HG02610 (cell line): Measurements from ENCODE around the gene PCGF2.
"Not testable (repeated sequence)": the region's sequence is repeated elsewhere in the genome, so short reads cannot be mapped to it uniquely, and the experiment has no call there.

Source experiments
- ATAC-seq: cut with Tn5 transposase; IDR thresholded peaks from one replicate; pipeline ENCODE4 v1.9.1; 2021; ENCODE audit warnings: mild to moderate bottlenecking, moderate library complexity; ENCODE audit not compliant: unreplicated experiment

PCGF2 gene

DNA sequence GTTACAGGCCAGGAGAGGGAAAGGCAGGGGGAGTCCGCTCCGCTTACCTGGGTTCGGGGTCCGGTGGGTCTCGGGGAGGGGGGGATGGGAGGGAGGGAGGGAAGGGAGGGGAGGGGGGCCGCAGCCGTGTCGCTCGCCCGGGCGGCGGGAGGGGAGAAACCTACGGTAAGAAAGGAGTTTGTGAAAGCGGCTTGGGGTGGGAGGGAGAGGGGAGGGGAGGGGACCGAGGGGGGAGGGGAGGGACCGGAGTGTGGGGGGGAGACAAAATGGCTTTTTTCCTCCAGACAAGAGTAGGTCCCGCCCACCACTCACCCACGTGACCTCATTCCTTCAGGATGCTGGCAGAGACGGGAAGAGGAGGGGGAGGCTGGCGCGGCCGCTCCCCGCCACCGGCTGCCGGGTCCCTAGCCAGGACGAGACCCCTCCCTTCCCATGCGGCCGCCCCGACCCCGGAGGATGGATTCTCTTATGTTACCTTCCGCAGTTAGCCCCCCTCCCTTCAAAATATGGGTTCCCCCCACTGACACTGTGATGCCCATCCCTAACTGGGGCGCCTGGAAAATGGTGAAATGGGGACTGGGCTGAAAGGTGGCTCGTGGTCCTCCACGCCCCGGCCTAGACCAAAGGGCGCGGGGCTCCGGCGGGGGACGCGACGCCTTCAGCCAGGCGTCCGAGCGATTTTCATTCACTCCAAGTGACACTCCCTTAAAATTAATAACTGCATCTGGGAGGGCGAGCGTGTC, at the start of gene PCGF2:
PCGF2 (minus strand) TSS at position 188 of the 743 bp plus-strand sequence. CDS start 7,934 bp downstream, outside the sequence.
- ATAC-seq: no peak

DNA sequence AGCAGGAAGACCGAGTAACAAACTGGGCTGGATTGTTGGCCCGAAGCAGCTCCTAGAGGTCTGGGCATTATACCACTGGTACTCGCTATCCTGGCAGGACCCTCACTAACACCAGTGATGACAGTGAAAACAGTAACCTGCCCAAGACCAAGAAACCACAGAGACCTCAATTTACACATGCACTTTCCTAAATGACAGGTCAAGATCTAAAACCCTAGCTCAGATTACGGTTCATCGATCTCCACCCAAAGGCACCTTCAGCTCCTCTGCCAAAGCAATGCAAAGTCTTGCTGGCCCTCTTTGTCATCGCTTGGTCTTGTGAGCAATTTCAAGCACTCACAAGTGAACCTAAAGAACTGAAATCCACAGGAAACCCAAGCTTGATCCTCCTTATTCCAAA, 49.7 kb upstream of the PCGF2 start:
- no peak for ATAC-seq

DNA sequence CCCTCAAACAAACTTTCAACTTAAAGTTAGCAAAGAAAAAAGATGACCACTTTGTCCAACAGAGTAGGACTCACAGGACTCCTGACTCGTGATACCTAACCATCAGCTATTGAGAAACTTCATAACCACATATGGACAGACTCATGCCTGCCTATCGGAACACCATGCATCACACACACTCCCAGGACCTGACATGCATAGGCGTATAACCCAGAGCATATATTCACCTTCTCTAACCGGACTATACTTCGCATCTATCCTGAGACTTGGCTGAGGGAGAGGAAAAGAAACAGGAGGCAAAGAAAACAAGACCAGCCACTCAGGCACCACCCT, 49.0 kb upstream of the PCGF2 start:
- no peak for ATAC-seq

DNA sequence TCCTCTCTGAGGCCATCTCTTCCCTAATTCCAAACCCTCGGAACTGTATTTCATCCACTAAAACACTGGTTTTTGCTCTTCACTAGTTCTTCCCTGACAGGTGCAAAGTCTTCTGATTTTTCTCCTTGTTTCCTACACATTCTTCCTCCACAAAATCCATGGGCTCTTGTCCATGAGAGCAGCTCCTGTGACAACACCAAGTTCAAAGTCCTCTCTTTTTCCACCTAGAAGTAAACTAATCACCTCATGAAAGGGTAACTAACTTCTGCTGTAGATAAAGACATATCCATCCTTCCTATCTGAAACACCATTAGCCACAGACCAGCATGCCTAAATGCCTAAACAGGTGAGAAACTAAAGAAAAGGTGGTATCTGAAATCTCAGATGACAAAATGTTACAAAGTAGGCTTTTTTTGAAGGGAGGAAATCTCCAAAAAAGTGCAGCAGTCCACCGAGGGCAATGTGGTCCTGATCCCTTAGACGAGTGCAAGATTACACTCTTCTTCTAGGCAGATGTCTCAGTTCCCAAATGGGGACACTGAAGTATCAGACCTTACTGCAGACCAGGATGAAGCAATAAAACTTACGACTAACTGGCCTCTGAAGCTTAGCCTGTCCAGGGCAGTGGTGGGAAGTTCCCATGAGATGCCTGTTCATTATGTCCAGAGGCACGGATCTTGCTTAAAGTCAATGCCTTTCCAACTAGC, 48.5 kb upstream of the PCGF2 start:
- ATAC-seq: no peak

DNA sequence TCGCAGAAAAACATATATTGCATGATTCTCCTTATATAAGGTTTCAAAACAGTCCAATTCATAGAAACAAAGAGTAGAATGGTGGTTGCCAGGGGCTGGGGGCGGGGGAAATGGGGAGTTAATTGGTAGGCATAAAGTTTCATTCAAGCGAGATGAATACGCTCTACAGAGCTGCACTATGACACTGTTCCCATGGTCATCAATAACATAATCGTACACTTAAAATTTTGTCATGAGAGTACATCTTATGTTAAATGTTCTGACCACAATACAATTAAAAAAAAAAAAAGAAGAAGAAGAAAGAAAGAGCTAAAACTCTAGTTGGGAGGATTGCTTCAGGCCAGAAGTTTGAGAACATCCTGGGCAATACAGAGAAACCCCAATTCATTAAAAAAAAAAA, 46.1 kb upstream of the PCGF2 start:
- ATAC-seq: no peak

DNA sequence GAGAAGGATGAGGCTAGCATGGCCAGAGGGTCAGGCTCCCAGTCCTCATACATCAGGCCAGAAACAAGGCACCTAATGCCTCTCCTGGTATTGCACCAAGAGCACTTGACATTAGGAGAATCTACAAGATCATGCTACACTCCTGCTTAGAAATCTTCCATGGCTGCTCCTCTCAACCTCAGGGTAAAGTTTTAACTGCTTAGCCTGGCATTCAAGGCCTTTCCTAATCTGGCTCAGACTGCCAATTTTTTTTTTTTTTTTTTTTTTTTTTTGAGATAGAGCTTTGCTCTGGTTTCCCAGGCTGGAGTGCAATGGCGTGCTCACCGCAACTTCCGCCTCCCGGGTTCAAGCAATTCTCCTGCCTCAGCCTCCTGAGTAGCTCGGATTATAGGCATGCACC, 43.0 kb upstream of the PCGF2 start:
- no peak for ATAC-seq

DNA sequence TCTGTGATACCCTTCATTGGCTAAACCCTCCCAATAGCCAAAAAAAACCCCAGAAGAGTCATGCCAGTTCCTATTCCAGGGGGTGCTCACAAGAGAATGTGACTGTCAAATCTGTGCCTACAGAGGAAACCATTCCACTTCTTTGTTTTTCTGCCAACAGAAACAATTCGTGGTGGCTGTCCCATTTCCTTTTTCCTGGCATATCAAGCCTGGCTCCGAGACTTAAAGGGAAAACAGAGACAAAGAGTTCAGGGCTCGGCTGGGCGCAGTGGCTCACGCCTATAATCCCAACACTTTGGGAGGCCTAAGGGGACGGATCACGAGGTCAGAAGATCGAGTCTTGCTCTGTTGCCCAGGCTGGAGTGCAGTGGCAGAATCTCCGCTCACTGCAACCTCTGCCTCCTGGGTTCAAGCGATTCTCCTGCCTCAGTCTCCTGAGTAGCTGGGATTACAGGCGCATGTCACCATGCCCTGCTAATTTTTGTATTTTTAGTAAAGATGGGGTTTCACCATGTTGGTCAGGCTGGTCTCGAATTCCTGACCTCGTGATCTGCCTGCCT, 42.1 kb upstream of the PCGF2 start:
- ATAC-seq: not testable (repeated sequence)

DNA sequence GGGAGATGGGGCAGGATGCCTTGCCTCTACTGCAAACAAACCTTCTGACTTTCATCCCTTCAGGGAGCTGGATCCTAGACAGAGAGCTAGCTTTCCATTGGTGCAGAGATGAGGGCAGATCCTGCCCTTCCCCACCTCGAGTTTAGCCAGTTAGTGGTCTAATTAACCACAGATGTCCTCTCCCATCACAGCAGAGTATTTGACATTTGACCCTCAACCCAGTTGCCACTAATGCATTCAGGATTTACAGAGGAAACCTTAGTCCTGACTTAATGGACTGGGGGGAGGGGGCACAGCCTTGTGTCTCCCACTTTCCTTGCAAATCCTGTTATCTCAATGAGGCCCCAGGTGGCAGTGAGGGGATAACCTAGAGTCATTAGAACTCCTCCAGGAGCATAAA, 41.0 kb upstream of the PCGF2 start:
- ATAC-seq: no peak

DNA sequence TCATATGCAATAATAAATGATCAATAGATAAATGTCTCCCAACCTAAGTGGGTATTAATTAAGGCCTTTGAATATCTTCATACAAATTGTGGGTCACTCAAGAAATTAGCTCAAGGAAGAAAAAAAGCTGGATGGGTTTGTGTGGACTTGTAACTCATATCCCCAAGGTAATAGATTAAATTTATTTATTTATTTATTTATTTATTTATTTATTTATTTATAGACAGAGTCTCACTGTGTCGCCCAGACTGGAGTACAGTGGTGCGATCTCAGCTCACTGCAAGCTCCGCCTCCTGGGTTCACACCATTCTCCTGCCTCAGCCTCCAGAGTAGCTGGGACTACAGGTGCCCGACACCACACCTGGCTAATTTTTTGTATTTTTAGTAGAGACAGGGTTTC, 39.9 kb upstream of the PCGF2 start:
- not testable (repeated sequence) for ATAC-seq

DNA sequence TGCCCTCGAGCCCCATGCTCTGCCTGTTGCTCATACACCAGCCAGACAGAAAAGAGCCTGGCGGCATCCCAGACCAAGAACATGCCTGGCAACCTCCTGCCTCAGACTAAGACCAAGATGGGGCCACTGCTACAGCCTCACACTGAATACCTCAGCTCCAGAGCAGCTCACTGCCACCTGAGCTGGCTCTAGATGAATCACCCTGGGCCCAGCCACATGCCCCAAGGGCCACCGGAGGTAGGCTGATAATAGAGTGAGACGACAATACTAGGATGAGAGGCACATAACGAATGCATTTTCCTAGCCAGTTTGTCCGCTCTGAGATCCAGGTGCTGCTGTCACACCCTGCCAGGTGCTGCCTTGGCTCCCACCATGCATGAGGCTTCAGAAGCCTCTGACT, 38.2 kb upstream of the PCGF2 start:
- no peak for ATAC-seq

DNA sequence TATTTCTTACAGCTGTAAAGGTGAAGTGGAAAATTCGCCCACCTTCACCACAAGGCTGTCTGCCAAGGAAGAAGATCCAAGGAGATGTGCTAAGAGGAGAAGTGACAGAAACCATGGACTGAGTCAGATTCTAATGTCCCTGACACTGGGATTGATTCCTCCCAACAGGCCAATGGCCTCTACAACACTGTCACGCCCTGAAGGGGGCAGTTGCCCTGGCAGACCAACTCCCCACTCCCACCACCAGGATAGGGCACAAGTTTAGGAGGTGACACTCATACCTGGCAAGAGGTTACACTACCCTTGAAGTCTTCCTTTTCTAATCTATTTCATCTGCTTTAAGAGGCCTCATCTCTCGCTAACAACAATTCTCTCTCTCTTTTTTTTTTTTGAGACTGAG, 35.1 kb upstream of the PCGF2 start:
- ATAC-seq: no peak

DNA sequence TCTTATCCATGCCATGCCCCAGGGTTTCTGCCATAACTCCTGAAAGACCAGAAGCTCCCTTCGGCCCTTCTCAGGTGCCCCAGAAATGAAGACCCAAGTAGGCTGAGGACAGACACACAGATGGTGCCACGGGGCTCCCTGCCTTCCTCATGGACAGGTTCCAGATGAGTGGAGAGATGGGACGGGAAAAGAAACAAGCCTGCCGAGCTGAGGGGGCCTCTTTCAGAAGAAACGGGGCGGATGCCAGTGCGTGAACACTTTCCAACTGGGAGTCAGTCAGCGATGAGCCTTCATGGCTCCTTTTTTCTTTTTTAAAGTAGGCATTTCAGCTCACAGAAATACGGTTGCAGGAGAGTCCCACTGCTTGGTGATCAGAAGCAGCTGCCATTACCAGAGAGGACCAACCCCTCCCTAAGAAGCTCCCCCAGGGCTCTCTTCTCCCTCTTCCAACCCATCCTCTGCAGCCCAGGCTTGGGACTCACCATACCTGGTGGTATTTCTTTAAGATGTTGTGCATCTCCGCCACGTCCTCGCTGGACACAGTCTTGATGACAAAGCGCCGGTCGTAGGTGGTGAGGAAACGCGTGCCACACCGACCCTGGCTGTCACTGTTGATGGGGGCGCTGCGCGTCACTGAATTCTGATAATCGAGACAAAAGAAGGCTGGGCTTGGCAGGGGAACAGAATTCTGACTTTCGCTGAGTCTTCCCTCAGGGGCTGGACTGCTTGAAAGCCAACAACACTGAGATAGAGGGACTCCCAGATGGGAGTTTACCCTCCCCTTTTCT, 32.0 kb upstream of the PCGF2 start:
- ATAC-seq: no peak

DNA sequence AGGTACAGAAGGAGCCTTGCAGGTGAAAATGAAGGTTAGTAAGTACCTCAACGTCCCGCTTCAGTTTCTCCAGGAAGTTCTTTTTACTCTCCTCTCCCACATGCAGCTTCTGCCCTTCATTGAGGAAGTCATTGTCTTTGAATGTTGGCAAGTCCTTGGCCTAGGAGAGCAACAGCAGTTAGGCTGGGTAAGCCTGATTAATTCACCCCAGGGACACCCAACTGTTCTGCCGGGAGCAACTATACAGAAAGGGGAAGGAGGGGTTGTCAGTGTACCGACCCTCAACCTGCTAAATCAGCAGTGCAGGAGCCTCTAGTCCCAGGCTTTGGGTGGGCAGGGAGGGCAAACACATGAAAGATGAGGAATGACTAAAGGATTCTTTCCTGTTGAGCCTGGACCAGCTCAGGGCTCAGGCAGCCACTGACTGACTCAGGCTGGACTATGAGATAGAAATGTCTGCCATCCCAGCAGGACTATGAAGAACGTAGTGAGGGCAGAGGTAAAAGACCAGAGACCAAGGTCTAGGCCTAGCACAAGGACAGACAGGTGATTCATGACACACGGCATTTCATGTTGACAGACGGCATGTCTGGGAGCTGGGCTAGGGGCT, 29.6 kb upstream of the PCGF2 start:
- ATAC-seq: no peak

DNA sequence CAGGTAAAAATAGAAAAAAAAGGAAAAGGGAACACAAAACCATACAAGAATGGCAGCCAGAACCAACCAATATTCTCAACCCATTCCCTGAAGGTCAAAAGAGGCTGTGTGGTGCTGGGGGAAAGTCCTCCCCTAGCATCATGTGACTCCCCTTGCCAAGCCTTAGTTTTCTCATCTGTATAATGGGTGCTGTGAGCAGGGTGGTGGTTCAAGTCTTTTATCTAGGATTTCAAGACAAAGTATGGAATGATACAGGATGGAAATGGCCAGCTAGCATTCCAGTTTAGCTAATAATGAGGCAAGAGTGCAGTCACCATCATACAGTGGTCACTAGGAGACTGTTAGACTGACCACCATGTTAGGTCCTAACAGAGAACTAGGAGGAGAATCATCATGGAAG, 25.1 kb upstream of the PCGF2 start:
- no peak for ATAC-seq

DNA sequence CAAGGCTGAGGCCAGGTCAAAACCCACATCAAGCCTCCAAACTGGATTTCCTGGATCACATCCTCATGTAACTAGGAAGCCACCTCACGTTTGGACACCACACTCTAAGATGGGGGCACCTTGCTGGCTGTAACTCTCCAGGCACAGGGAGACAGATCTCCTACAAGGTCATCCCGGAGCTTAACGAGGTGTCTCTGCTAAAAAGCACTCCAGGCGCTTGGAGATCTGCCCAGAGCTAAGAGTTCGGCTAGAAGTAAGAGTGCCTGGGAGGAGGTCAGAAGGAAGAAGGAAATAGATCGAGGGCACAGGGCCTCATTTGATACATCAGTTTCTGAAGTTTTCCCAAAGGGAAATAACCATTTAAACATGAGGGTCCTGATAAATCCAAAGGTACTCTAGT, 20.3 kb upstream of the PCGF2 start:
- no peak for ATAC-seq

DNA sequence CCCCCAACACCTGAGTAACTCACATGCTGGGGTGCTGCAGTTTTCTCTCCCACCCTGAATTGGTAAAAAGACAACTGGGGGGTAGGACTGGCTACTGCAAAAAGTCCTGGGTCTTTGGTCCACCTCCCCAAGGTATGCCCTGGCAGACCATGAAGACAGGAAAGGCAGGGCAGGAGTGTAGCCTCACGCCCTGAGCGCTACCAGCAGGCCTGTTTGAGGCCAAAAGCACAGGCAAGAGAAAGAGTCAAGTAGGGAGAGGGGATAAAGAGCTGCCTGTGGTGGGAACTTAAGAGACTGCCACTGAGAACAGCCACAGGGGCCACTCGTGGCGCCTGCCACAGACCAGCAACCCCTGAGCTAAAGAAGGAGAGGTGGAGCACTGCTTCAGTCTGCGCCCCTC, 18.2 kb upstream of the PCGF2 start:
- ATAC-seq: no peak

DNA sequence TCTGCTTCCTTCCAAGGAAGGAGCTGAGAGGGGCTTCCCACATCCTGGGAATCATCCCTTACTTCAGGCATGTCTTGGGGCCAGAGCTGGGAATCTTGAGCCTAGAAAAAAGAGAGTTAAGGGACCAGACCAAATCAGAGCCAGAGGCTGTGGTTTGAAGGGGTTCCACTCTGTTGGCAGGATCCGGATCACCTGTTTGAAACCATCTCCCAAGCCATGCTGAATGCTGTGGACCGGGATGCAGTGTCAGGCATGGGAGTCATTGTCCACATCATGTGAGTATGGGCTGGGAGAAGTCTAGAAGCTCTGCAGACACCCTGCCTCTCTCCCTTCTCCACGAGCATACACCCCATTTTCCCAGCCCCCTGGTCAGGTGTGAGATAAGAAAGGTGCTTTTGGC, 14.1 kb upstream of the PCGF2 start:
- ATAC-seq: no peak

DNA sequence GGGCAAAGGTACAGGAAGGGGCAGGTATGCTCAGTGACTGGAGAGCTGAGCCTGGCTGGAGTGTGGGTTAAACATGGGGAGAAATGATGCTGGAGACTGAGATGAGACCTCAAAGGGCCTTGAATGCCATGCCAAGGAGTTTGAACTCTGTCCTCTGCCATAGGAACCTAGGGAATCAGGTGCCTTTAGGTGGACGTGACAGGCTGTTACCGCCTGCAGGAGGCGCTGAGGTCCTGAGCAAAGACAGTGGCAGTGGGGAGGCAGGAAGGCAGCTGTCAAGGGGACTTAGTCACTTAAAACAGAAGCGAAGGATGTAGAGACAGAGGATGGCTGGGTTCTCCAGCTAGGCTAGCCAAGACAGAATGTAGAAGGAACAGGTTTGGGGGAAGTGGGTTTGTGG, 13.5 kb upstream of the PCGF2 start:
- ATAC-seq: no peak

DNA sequence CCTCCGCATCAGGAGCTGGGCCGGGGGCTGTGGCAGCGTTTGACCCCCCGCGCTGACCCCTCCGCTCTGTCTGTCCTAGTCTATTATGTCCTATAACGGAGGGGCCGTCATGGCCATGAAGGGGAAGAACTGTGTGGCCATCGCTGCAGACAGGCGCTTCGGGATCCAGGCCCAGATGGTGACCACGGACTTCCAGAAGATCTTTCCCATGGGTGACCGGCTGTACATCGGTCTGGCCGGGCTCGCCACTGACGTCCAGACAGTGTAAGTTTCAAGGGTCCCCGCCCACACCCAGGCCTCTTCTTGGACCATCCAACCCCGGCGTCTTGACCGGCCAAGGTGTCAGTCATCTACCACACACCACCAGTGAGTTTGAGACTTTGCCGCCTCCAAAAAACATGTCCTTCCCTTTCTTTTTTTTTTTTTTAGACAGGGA, 5.0 kb upstream of the PCGF2 start:
- no peak for ATAC-seq

DNA sequence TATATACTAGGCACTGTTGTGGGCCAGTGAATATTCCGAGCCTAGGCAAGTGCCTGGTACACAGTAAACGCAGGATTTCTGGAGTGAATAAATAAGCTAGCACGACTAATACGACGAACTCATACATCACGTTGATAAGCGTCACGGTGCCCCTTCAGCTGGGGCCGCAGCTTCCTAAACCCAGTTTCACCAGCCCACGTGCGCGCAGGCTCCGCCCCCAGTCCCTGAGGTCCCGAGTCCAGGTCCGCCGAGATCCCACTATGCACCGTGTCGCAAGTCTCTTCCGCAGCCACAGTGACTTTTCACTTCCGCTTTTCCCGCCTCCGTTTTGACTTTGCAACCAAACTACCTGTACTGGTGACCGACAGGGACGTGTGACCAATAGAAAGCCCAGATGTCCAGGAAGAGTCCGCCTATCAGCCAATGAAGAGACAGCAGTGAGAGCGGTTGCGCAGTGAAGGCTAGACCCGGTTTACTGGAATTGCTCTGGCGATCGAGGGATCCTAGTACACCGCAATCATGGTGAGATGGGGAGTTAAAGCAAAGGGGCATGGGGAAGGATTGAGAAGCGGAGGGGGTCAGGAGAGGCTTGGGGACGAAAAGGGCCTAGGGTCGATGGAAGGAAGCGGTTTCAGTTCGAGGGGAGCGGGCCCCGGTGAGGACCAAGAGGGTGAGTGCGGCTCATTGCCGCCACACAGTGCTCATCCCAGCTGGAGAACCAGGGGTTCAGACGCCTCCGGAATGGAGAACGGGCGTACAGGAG, 4.4 kb upstream of the PCGF2 start, which contains the start of gene PSMB3:
PSMB3 (plus strand) TSS at position 434 of the 763 bp plus-strand sequence; CDS start at position 520, 86 bp downstream.
- ATAC-seq: peak; percentile 82
